ENCODE measurements around the gene HOTAIR. TPM values are rescaled to one million over a fixed set of nuclear protein-coding genes. Genes with fewer than 3 reads are reported as not detected.

HOTAIR gene
- total RNA-seq, 2 experiments from 2014 or later, result not detected

- H3K9me3 Mint-ChIP-seq, result peaks cover 3% of the 10 kb centered on the region
- ATAC-seq (ENCODE audit: low read depth) (no peak), DNase-seq (no peak)
- H3K4me3 Mint-ChIP-seq, result no peak overlapping the region
- H3K36me3 Mint-ChIP-seq, result no peaks in the 10 kb centered on the region
- no peaks in the 10 kb centered on the region for H3K4me1 Mint-ChIP-seq
- peaks cover 95% of the 10 kb centered on the region for H3K27me3 Mint-ChIP-seq
- no peak overlapping the region for H3K27ac Mint-ChIP-seq
- POLR2A ChIA-PET, result no interaction called here
Observed at GRCh38 chr12:53932915-53933314, 41.8 kb downstream of the HOTAIR start.

- Mint-ChIP-seq H3K27me3 (peaks cover 95% of the 10 kb centered on the region), H3K4me1 (no peaks in the 10 kb centered on the region), H3K4me3 (no peak overlapping the region), H3K36me3 (no peaks in the 10 kb centered on the region), H3K9me3 (peaks cover 5% of the 10 kb centered on the region), H3K27ac (no peak overlapping the region)
- DNase-seq, result no peak
- POLR2A ChIA-PET, result no interaction called here
- ATAC-seq (ENCODE audit: low read depth), result no peak
Observed at GRCh38 chr12:53931844-53932581, 42.7 kb downstream of the HOTAIR start.

- H3K27me3 Mint-ChIP-seq, result peaks cover 96% of the 10 kb centered on the region
- no peaks in the 10 kb centered on the region for H3K36me3 Mint-ChIP-seq
- no peaks in the 10 kb centered on the region for H3K4me1 Mint-ChIP-seq
- no peak overlapping the region for H3K4me3 Mint-ChIP-seq
- POLR2A ChIA-PET, result no interaction called here
- ATAC-seq (ENCODE audit: low read depth) (no peak), DNase-seq (no peak)
- peaks cover 5% of the 10 kb centered on the region for H3K9me3 Mint-ChIP-seq
- no peak overlapping the region for H3K27ac Mint-ChIP-seq
Observed at GRCh38 chr12:53930591-53931255, 44.0 kb downstream of the HOTAIR start.

GRCh38 chr12:53929527-53929926, 45.2 kb downstream of the HOTAIR start:
- Mint-ChIP-seq H3K4me1 (no peaks in the 10 kb centered on the region), H3K27ac (no peak overlapping the region), H3K36me3 (no peaks in the 10 kb centered on the region), H3K9me3 (peaks cover 5% of the 10 kb centered on the region), H3K27me3 (peaks cover 96% of the 10 kb centered on the region), H3K4me3 (no peak overlapping the region)
- DNase-seq (no peak), ATAC-seq (ENCODE audit: low read depth) (no peak)
- POLR2A ChIA-PET, result no interaction called here

- Mint-ChIP-seq H3K4me1 (no peaks in the 10 kb centered on the region), H3K36me3 (no peaks in the 10 kb centered on the region), H3K27ac (peak overlapping the region; percentile 41), H3K4me3 (no peak overlapping the region), H3K9me3 (peaks cover 5% of the 10 kb centered on the region), H3K27me3 (peaks cover 96% of the 10 kb centered on the region)
- POLR2A ChIA-PET, result interaction anchor here (0.7 kb wide), 1 partner anchor 664 kb away, joined by 3 read pairs; no protein-coding TSS in a partner anchor
- no peak for DNase-seq
- no peak for ATAC-seq (ENCODE audit: low read depth)
Observed at GRCh38 chr12:53928054-53928835, 46.5 kb downstream of the HOTAIR start.

- peaks cover 96% of the 10 kb centered on the region for H3K27me3 Mint-ChIP-seq
- peaks cover 5% of the 10 kb centered on the region for H3K9me3 Mint-ChIP-seq
- H3K4me1 Mint-ChIP-seq, result no peaks in the 10 kb centered on the region
- no peak for DNase-seq
- POLR2A ChIA-PET, result interaction anchor here (0.7 kb wide), 1 partner anchor 665 kb away, joined by 3 read pairs; no protein-coding TSS in a partner anchor
- no peak overlapping the region for H3K4me3 Mint-ChIP-seq
- H3K36me3 Mint-ChIP-seq, result no peaks in the 10 kb centered on the region
- no peak for ATAC-seq (ENCODE audit: low read depth)
- no peak overlapping the region for H3K27ac Mint-ChIP-seq
Observed at GRCh38 chr12:53927220-53928029, 47.3 kb downstream of the HOTAIR start.

- Mint-ChIP-seq H3K4me3 (no peak overlapping the region), H3K36me3 (no peaks in the 10 kb centered on the region), H3K9me3 (peaks cover 5% of the 10 kb centered on the region), H3K4me1 (no peaks in the 10 kb centered on the region), H3K27me3 (peaks cover 92% of the 10 kb centered on the region), H3K27ac (no peak overlapping the region)
- no peak for ATAC-seq (ENCODE audit: low read depth)
- POLR2A ChIA-PET, result no interaction called here
- no peak for DNase-seq
Observed at GRCh38 chr12:53924521-53925405, 50.0 kb downstream of the HOTAIR start.

GRCh38 chr12:53916788-53917655, 57.7 kb downstream of the HOTAIR start:
- no peaks in the 10 kb centered on the region for H3K9me3 Mint-ChIP-seq
- peaks cover 74% of the 10 kb centered on the region for H3K27me3 Mint-ChIP-seq
- ATAC-seq (ENCODE audit: low read depth) (no peak), DNase-seq (no peak)
- no peak overlapping the region for H3K27ac Mint-ChIP-seq
- H3K36me3 Mint-ChIP-seq, result no peaks in the 10 kb centered on the region
- H3K4me3 Mint-ChIP-seq, result no peak overlapping the region
- POLR2A ChIA-PET, result no interaction called here
- no peaks in the 10 kb centered on the region for H3K4me1 Mint-ChIP-seq

Small RNA genes within 50 kb of the gene (microRNA-seq; reads per million reads assigned to microRNA genes)
- 24.6 reads per million, percentile 31 among the genes with 10 or more reads in this experiment for gene MIR196A2

Other genes starting within 250 kb of the HOTAIR start
- 10 to 100 TPM; 83.6 to 91.1 TPM for gene CALCOCO1, start 247.5 kb downstream of the HOTAIR start, total RNA-seq
- gene CISTR, start 223.0 kb downstream of the HOTAIR start, total RNA-seq, result not detected
- not detected for gene HOXC13, start 36.1 kb downstream of the HOTAIR start, total RNA-seq
- gene HOXC12, start 20.1 kb downstream of the HOTAIR start, total RNA-seq, result not detected
- not detected for gene HOXC11, start 1.8 kb downstream of the HOTAIR start, total RNA-seq
- not detected for gene HOXC10, start 10.2 kb upstream of the HOTAIR start, total RNA-seq
- gene HOXC9, start 25.2 kb upstream of the HOTAIR start, total RNA-seq, result not detected
- not detected for gene HOXC8, start 34.0 kb upstream of the HOTAIR start, total RNA-seq
- gene HOXC6, start 53.5 kb upstream of the HOTAIR start, total RNA-seq, result not detected
- gene HOXC5, start 58.1 kb upstream of the HOTAIR start, total RNA-seq, result not detected
- gene HOXC4, start 78.9 kb upstream of the HOTAIR start, total RNA-seq, result 1 to 10 TPM; 1.2 to 1.5 TPM
- 10 to 100 TPM; 23.9 to 24.4 TPM for gene SMUG1, start 214.0 kb upstream of the HOTAIR start, total RNA-seq